IPS-20b (cell line): ENCODE measurements around the gene MAP2K7.

Experiments
- H3K27ac ChIP-seq: one replicate; pipeline ENCODE4 v1.5.1; 2013; ENCODE audit warnings: low read length
- H3K27me3 ChIP-seq: 2 replicates; pipeline ENCODE4 v1.6.1; 2013; ENCODE audit warnings: mild to moderate bottlenecking, low read length, inconsistent platforms; ENCODE audit not compliant: insufficient read depth
- H3K36me3 ChIP-seq: 2 replicates; pipeline ENCODE4 v1.6.1; 2013; ENCODE audit warnings: low read depth, mild to moderate bottlenecking, inconsistent platforms, low read length, moderate library complexity; ENCODE audit not compliant: insufficient read depth
- H3K4me1 ChIP-seq: 2 replicates; pipeline ENCODE4 v1.6.1; 2013; ENCODE audit warnings: mild to moderate bottlenecking, control low read depth, inconsistent platforms, low read length, moderate library complexity; ENCODE audit not compliant: insufficient read depth
- H3K4me3 ChIP-seq: 2 replicates; pipeline ENCODE4 v1.5.1; 2013; ENCODE audit warnings: mild to moderate bottlenecking, low read length, inconsistent platforms
- H3K9ac ChIP-seq: 2 replicates; pipeline ENCODE4 v1.6.1; 2013; ENCODE audit warnings: low read depth, mild to moderate bottlenecking, inconsistent platforms, low read length, moderate library complexity
- H3K9me3 ChIP-seq: 2 replicates; pipeline ENCODE4 v1.6.1; 2013; ENCODE audit warnings: mild to moderate bottlenecking, low read depth, low read length, inconsistent platforms; ENCODE audit not compliant: insufficient read depth

The MAP2K7 gene

GRCh38 chr19:7894612-7895309 lies 8.9 kb upstream of the MAP2K7 start:
- 0 out of 2 replicates have a peak, but pooled peaks cover under 1% of the 10 kb centered on the region for H3K27me3 ChIP-seq
- no peaks in the 10 kb centered on the region for H3K36me3 ChIP-seq
- no peak overlapping the region for H3K4me3 ChIP-seq
- H3K27ac ChIP-seq: no peak overlapping the region
- H3K9ac ChIP-seq: no peak overlapping the region
- no peaks in the 10 kb centered on the region for H3K4me1 ChIP-seq
- no peaks in the 10 kb centered on the region for H3K9me3 ChIP-seq

- no peak overlapping the region for H3K27ac ChIP-seq
- no peaks in the 10 kb centered on the region for H3K4me1 ChIP-seq
- no peak overlapping the region for H3K9ac ChIP-seq
- H3K9me3 ChIP-seq: no peaks in the 10 kb centered on the region
- no peaks in the 10 kb centered on the region for H3K27me3 ChIP-seq
- H3K4me3 ChIP-seq: no peak overlapping the region
- no peaks in the 10 kb centered on the region for H3K36me3 ChIP-seq
Measured at GRCh38 chr19:7895565-7895964, 8.1 kb upstream of the MAP2K7 start.

- Histone ChIP-seq H3K9me3 (no peaks in the 10 kb centered on the region), H3K9ac (no peak overlapping the region), H3K4me1 (no peaks in the 10 kb centered on the region), H3K27me3 (no peaks in the 10 kb centered on the region), H3K4me3 (no peak overlapping the region), H3K36me3 (no peaks in the 10 kb centered on the region), H3K27ac (no peak overlapping the region)
Measured at GRCh38 chr19:7897292-7897691, 6.4 kb upstream of the MAP2K7 start.

- H3K27me3 ChIP-seq: peaks cover 4% of the 10 kb centered on the region; the same call in 1 of the 2 replicates
- H3K9me3 ChIP-seq: no peaks in the 10 kb centered on the region
- H3K4me1 ChIP-seq: no peaks in the 10 kb centered on the region
- no peak overlapping the region for H3K27ac ChIP-seq
- no peak overlapping the region for H3K9ac ChIP-seq
- no peaks in the 10 kb centered on the region for H3K36me3 ChIP-seq
- no peak overlapping the region for H3K4me3 ChIP-seq
Measured at GRCh38 chr19:7898967-7899366, 4.7 kb upstream of the MAP2K7 start.

GRCh38 chr19:7899751-7900378 lies 3.8 kb upstream of the MAP2K7 start:
- H3K4me3 ChIP-seq: no peak overlapping the region
- H3K27me3 ChIP-seq: peaks cover 4% of the 10 kb centered on the region; the same call in 1 of the 2 replicates
- no peak overlapping the region for H3K9ac ChIP-seq
- H3K27ac ChIP-seq: no peak overlapping the region
- H3K4me1 ChIP-seq: peaks cover 4% of the 10 kb centered on the region
- H3K36me3 ChIP-seq: no peaks in the 10 kb centered on the region
- no peaks in the 10 kb centered on the region for H3K9me3 ChIP-seq

- Histone ChIP-seq H3K4me3 (no peak overlapping the region), H3K4me1 (peaks cover 7% of the 10 kb centered on the region), H3K27ac (no peak overlapping the region), H3K36me3 (no peaks in the 10 kb centered on the region), H3K9me3 (no peaks in the 10 kb centered on the region), H3K9ac (no peak overlapping the region), H3K27me3 (peaks cover 4% of the 10 kb centered on the region; the same call in 1 of the 2 replicates)
Measured at GRCh38 chr19:7900401-7900870, 3.2 kb upstream of the MAP2K7 start.

- Histone ChIP-seq H3K36me3 (no peaks in the 10 kb centered on the region), H3K4me1 (peaks cover 7% of the 10 kb centered on the region), H3K9me3 (no peaks in the 10 kb centered on the region), H3K9ac (no peak overlapping the region), H3K27me3 (peaks cover 4% of the 10 kb centered on the region; the same call in 1 of the 2 replicates), H3K27ac (no peak overlapping the region), H3K4me3 (no peak overlapping the region)
Measured at GRCh38 chr19:7900931-7901330, 2.7 kb upstream of the MAP2K7 start.

- H3K36me3 ChIP-seq: peaks cover 2% of the 10 kb centered on the region; the same call in 1 of the 2 replicates
- no peak overlapping the region for H3K27ac ChIP-seq
- H3K9ac ChIP-seq: no peak overlapping the region
- no peak overlapping the region for H3K4me3 ChIP-seq
- H3K27me3 ChIP-seq: peaks cover 4% of the 10 kb centered on the region; the same call in 1 of the 2 replicates
- H3K4me1 ChIP-seq: peaks cover 7% of the 10 kb centered on the region
- no peaks in the 10 kb centered on the region for H3K9me3 ChIP-seq
Measured at GRCh38 chr19:7901337-7901736, 2.3 kb upstream of the MAP2K7 start.

GRCh38 chr19:7902796-7903243 lies 857 bp upstream of the MAP2K7 start:
- Histone ChIP-seq H3K36me3 (peaks cover 4% of the 10 kb centered on the region; the same call in 1 of the 2 replicates), H3K9me3 (no peaks in the 10 kb centered on the region), H3K4me1 (peaks cover 7% of the 10 kb centered on the region)

GRCh38 chr19:7904074-7905020 lies 670 bp downstream of the MAP2K7 start:
- Histone ChIP-seq H3K4me3 (peak overlapping the region; percentile 76), H3K4me1 (peaks cover 7% of the 10 kb centered on the region)

More at GRCh38 chr19:7902796-7903243, 857 bp upstream of the MAP2K7 start:
- H3K4me3 ChIP-seq: peak overlapping the region; percentile 76
- H3K9ac ChIP-seq: peak overlapping the region; percentile 95
- H3K27ac ChIP-seq: peak overlapping the region; percentile 91
- peaks cover 4% of the 10 kb centered on the region; the same call in 1 of the 2 replicates for H3K27me3 ChIP-seq

GRCh38 chr19:7905268-7905667 lies 1.6 kb downstream of the MAP2K7 start:
- H3K9me3 ChIP-seq: no peaks in the 10 kb centered on the region
- peaks cover 6% of the 10 kb centered on the region for H3K36me3 ChIP-seq
- H3K9ac ChIP-seq: no peak overlapping the region
- H3K4me1 ChIP-seq: peaks cover 7% of the 10 kb centered on the region
- no peak overlapping the region for H3K4me3 ChIP-seq
- H3K27ac ChIP-seq: no peak overlapping the region
- peaks cover 4% of the 10 kb centered on the region; the same call in 1 of the 2 replicates for H3K27me3 ChIP-seq

More at GRCh38 chr19:7904074-7905020, 670 bp downstream of the MAP2K7 start:
- Histone ChIP-seq H3K27me3 (peaks cover 4% of the 10 kb centered on the region; the same call in 1 of the 2 replicates), H3K36me3 (peaks cover 4% of the 10 kb centered on the region; the same call in 1 of the 2 replicates), H3K9me3 (no peaks in the 10 kb centered on the region), H3K9ac (peak overlapping the region; percentile 81), H3K27ac (no peak overlapping the region)
